Measurements from ENCODE around the gene CRB2.

The CRB2 gene

DNA sequence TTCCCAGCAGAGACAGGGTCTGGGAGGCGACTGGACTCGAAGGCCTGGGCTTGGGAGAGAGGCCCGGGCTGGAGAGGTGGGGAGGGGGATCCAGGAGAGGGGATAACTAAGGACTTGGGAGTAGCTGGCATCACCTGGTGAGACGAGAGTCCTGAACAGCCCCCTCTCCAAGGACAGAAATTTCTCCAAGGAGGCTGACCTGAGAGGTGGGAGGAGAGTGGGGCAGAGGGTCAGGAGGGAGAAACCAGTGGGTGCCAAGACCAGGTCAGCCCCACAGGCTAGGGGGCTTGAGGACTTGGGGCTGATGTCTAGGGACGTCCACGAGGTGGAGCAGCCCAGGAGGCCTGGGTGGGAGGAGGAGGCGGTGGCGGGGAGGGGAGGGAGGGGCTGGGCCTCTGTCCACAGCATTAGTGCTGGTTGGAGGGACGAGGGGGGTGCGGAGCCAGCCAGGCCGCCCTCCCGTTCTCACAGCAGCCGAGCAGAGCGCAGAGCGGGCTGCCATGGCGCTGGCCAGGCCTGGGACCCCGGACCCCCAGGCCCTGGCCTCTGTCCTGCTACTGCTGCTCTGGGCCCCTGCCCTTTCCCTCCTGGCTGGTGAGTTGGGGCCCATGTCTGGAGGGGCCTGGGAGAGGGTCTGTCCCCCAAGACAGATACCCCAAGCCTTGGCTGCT, at the start of gene CRB2:
Gene CRB2, plus strand, starts transcription at position 437 of the 671 bp plus-strand sequence. Its CDS starts 64 bp downstream, at position 501.
- no peak for DNase-seq

DNA sequence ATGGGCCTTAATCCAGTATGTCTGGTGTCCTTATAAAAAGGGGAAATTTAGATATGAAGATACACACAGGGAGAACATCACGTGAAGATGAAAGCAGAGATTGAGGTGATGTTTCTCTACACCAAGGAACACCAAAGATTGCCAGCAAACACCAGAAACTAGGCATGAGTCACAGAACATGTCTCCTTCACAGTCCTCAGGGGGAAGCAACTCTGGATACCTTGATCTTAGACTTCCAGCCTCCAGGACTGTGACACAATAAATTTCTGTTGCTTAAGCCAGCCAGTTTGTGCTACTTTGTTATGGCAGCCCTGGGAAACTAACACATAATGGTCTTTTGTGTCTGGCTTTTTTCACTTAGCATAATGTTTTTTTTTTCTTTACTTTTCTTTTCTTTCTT, 46.4 kb upstream of the CRB2 start:
- no peak for DNase-seq

DNA sequence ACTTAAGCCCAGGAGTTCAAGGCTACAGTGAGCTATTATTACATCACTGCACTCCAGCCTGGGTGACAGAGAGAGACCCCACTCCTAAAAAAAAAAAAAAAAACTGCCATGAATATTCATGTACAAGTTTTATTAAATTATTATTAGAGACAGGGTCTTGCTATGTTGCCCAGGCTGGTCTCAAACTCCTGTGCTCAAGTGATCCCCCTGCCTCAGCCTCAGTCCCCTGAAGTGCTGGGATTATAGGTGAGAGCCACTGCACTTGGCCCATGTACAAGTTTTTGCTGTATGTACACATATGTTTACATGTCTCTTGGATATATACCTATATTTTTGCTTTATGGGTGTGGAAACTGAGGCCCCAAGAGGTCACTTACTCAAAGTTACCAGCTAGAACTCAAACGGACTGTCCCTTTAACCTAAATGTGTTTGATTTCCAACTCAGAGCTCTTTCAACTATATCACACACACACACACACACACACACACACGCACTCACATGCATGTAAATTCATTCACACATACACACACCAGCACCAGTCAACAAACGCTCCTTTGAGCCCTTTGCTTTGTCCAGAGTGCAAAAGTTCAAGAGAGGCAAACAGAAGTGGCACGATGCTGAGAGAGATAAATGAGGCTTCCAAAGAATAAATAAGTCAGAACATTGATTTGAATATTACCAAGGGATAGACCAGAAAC, 45.3 kb upstream of the CRB2 start:
- DNase-seq, result no peak

DNA sequence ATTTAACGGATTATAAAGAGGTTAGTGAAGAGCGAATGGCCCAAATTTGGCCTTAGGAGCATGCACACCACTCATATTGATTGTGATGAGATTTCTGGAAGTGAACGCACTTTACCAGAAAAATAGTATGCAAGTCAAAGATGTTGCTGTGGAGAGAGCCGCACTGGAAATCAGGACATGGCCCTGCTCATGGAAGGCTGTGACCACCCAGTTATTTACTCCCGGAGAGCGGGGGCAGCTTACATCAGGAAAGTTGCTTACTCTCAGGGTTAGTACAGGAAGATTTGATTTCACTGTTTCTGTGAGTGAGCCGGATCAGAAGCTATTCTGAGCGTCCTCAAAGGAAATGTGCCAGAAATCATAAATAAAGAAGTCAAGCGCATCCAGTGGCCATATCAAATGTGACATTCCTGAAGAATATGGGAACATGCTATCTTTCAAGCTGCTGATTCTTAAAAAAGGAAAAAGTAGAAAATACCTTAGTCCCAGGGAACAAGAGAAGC, 44.7 kb upstream of the CRB2 start:
- no peak for DNase-seq

DNA sequence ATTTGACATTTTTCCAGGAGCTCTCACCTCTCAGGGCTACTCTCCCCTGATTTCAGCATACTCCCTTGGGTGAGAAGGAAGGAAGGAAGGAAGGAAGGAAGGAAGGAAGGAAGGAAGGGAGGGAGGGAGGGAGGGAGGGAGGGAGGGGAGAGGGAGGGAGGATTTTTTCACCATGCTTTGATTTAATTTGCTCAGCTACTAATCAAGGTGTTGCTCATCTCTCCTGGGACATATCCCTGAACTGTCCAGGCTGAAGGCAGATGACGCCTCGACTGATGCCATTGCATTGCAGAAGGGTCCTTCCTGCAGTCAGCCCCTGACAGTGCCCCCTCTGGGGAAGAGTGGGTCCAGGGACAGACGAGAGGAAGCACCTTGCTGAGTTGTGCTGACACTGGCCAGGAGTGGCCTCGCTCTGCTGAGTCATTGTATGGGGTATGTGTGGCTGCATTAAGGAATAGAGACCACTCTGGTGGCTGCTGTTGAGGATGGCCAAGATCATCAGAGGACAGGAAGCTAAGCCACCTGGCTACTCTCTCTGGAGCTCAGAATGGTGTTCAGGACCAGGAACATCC, 43.6 kb upstream of the CRB2 start:
- DNase-seq, result no peak

DNA sequence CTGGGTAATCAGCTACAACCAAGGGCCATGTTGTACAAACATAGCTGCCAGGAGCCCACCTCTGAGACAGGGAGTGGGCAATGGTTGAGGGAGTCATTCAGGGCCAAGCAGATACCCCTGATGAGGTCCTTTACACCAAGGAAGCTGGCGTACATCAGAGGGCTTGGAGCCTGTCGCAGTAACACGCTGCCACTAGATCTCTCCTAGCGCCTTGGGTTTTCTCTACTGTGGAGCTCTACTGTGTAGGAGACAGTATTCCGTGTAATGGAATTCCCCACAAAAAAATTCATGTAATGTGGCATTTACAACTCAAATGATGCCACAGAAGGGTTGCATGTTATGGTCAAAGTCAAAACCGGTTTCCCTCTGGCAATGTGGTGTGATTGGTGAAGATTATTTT, 41.4 kb upstream of the CRB2 start:
- DNase-seq, result no peak

DNA sequence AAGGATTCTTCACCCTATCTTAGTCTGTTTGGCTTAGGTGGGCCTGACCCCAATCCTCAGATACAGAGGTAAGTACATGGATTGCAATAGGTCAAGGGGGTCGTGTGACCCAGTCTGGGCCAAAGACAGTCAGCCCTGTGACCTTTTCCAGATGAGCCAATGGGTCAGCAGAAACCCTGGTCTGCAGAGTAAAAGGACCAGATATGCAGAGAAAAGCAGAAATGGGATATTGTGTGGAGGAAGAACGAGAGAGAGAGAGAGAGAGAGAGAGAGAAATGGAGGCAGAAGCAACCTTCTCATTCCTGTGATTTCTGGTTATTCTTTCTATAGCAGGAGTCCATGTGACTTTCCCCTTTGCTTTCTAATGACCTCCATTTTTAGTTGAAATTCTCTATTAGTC, 40.4 kb upstream of the CRB2 start:
- no peak for DNase-seq

DNA sequence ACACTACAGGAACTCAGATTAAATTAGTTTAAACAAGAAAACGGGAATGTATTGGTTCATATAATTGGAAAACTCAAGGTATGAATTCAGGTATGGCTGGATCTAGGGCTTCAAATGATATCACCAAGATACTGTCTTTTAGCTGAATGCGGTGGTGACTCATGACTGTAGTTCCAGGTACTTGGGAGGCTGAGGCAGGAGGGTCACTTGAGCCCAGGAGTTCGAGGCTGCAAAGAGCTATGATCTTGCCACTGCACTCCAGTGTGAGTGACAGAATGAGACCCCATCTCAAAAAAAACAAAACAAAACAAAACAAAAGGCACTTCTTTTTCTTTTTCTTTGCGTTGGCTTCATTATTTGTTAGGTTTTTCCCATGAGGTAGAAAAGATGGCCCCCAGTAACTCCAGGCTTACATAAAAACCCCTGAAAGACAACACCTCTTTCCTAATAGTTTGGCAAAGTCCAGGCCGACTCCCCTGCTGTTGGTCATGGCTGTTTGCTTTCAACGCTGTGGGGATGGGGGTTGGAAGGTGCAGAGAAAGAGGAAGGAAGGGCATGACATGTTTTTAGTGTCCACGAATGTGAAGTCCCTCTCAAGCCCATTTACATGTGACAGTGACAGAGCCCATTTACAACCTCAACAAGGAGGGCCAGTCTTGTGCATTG, 39.8 kb upstream of the CRB2 start:
- DNase-seq, result no peak

DNA sequence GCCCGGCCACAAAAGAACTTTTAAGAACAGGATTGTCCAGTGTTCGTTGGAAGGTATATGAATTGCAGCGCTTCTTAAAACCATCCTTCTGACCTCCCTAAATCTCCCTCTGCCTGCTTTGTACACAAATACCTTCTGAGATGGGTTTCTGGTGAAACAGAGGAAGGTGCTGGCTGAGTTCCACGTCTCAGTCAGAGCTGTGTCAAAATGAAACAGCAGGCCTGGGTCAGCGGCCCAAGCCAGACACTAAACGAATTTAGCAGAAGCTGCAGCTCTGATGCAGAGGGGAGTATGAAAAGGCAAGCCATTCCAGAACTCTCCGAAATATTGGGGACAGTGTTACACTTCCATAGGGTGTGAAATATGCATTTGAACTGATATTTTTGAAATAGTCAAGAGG, 37.8 kb upstream of the CRB2 start:
- no peak for DNase-seq

DNA sequence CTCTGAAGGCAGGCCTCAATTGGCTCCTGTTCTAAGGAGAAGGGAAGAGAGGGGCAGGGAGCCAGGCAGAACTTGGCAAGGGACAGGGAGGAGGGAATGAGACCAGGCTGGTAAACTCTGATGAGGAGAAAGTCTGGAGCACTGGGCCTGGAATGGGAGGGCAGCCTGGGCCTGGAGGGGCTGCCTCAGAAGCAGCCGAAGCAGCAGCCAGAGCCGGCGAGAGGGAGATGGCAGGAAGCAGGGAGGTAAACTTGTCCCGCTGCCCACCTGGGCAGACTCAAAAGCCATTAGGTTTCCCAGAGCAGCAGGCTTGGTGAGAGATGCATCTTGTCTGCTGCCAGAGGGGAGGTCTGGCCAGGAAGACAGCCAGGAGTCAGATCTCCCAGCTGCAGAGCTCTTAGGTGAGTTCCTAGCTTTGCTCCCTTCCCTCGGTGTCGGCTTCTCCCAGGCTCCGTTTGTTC, 37.0 kb upstream of the CRB2 start:
- DNase-seq, result no peak

DNA sequence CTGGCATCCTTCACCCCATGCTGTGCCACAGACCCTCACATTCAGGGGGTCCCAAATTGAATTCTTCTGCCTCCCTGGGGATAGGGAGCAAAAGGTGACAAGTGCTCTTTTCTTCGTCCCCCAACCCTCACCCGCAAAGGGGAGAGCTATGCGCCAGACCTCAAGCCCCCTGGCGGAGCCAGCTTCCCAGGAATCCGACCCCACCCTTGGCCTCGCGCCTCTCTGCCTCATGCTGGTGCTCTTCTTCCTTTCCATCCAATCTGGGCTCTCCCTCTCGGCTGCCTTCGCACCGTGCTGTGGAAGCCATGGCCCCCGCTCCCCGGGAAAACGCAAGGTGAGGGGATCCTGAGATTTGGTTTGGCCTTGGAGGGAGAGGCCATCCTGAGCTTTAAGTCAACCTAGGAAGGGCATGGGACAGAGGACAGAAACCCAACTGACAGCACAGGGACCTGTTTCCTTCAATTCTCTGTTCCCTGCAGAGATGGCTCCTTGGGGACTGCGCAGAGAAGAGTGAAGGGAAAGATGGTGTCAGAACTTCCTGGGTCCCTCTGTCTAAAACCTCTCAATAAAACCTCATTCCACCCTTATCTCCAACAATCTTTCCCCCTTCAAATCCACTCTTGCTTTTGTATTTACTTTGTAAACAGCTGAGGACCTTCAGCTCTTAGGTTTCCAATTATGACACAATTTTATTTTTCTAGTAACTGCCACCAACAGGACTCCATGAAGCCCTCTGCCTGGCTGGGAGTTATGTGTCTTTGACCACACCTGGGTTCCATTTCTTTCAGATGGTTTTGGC, 36.3 kb upstream of the CRB2 start:
- no peak for DNase-seq

DNA sequence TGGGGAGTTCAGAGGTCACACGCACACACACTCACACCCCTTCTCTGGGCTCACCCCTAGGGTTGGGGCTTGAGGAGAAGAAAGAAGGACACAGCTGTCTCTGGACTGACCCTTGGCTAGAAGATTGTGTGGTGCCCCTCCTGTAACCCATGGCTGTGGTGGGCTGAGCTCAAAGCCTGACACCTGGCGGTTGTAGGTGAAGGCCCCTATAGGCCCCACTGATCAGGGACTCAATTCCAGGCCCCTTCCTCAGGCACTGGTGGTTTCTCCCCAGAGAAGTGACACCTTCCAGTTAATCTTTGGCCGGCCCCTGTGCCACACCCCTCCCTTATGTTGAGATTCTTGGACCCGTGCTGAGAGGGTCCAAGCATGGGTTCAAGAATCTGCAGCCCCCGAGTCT, 35.2 kb upstream of the CRB2 start:
- DNase-seq, result no peak

DNA sequence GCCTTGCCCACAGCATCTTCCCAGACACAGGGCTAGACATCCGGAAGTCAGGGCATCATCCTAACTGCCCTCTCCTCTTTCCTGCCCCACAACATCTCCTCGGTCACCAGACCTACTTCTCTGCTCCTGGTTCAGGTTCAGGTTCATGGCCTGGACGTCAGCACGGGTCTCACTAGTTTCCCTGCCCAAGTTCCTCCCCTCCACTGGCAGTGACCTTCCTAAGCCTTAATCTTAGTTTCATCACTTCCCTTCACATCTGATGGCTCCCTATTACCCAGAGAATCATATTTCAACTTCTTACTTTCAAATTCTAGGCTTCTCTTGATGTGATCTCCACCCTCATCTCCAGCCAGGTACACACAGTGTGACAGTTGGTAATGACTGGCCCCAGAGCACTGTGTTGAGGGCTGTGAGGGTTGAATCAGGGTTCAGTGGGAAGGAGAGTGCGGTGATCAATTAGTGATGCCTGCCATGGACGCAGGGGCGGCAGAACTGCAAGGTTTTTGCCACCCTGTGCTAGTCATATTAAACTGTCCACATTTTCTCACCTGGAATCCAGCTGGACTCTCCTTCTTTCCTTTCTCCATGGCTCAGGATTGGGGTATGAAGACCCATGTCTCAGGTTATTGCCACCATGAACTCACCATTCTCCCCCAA, 34.3 kb upstream of the CRB2 start:
- no peak for DNase-seq

DNA sequence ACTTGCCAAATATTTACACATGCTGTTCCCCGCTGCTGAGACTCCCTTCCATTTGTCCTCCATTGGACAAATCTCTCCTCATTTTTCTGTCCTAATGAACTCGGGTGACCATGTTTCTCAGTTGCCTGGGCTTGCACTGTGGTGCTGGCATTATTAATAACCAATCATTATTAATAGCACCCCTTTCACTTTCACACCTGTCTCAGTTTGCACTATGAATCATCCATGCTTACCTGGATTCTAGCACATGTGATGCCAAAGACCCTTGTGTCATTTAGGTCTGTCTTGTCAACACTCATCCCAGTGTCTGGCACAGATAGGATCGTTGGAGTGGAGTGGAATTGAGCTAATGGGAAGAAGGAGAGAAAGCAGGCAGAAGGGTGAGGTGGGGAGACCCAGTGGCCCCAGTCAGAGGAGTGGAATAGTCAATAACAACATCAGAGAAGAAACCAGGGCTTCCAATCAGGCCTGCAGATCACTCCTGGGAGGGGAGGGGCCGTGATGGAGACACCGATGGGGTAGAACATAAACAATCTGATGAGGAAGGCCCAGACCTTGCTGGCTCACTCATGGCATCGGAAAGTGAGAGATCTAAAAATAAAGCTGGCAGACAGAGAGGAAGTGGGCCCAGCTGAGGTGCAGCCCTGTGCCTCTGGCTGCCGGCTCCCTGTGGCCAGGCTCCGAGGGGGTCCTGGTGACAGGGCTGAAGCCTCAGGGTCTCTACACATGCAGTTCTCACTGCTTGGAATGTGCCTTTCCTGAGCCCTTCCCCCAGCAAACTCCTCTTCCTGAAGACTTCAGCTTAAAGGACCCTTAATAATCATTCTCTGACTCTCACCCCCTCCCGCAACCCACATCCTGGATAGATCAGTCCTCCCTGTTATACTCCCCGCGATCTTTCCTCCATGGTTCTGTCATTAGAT, 33.5 kb upstream of the CRB2 start:
- peak; percentile 56 for DNase-seq

DNA sequence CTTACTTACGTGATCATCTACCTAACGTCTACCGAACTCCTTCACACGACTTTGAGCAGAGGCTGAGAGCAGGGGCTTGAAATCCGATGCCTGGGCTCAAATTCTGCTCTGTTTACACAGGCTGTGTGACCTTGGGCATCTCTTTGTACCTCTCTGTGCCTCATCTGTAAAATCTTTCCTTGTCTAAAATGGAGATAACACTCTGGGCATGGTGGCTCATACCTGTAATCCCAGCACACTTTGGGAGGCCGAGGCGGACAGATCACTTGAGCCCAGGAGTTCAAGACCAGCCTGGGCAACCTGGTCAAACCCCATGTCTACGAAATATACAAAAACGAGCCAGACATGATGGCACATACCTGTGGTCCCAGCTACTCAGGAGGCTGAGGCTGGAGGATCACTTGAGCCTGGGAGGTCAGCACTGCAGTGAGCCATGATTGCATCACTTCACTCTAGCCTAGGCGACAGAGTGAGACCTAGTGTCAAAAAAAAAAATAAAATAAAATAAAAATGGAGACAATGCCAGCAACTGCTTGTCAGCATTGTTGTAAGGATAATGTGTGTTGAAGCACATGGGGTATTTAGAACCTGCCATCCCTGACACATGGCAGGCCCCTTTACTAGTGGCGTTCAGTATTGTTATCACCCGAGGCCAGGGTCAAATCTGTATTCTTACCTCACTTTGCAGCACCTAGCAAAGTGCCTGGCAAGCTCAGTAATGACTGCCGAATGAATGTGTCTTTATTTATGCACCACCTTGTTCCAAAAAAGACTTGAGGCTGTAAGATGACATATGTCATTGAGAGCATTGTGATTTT, 32.6 kb upstream of the CRB2 start:
- DNase-seq, result no peak

DNA sequence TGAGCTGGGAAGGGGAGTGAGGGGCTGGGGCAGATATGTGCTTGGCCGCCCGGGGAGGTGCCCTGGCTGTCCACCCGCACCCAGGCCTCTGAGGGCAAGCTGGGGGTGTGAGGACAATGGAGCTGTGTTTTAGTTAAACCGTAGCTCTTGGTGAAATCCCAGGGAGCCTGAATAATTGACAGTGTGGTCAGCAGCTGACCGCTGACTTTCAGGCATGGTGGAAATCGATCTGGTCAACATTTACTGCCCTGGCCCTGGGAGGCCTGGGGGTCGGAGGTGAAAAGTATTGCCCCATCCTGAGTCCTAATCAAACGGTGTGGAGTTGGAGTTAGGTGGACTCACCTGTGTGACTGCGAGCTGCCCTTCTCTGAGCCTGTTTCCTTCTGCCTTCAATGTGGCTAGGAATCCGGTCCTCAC, 31.2 kb upstream of the CRB2 start:
- no peak for DNase-seq

DNA sequence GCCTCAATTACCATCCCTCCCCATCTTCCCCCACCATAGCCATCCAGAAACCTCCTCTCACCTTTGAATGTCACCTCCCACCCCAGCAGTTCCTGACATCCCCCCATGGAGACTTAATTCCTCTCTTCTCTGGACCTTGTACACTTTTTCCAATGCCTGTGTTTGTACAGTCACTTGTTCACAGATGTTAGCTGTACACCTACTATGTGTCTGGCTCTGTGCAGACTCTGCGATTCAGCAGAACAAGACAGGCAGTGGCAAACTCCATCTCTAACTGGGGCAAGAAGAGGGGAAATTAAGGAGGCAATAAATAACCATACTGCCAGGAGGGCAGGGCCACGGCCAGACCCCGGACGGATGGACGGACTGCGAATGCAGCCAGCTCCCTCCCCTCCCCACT, 29.8 kb upstream of the CRB2 start:
- DNase-seq, result no peak

DNA sequence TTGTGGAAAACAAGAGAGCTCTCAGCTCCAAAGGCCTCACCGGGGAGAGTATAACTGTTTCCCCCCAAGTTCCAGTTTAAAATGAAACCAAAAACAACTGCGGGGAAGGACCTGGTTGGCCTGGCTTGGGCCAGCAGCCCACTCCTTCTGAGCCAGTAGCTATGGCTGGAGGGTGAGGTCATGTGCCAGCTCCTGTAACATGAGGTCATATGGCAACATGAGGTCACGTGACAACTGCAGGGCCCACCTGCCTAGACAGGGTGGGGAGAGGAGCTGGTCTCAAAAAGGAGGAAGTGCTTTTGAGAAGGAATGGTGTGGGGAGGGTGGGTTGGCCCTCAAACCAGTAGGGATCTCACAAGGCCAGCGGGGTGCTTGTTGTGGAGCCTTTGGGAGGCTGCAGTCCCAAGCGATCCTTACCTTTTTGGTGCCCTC, 29.3 kb upstream of the CRB2 start:
- DNase-seq, result no peak

DNA sequence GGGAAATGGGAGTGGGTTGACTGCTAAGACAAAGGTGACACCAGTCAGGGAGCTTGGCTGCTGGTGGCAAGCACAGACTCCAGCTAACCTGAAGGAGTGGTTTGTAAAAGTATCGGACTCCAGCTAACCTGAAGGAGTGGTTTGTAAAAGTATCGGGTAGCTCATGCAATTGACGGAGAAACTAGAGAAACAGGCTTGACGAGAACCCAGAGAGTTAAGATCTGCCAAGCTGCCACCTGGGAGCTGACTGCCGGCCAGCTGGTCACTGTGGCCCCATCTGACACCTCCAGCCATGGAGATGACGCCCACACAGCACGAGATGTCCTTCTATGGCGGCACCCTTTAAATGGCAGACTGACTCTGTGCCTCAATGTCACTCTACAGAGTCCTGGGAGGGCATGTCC, 28.3 kb upstream of the CRB2 start:
- DNase-seq, result no peak

DNA sequence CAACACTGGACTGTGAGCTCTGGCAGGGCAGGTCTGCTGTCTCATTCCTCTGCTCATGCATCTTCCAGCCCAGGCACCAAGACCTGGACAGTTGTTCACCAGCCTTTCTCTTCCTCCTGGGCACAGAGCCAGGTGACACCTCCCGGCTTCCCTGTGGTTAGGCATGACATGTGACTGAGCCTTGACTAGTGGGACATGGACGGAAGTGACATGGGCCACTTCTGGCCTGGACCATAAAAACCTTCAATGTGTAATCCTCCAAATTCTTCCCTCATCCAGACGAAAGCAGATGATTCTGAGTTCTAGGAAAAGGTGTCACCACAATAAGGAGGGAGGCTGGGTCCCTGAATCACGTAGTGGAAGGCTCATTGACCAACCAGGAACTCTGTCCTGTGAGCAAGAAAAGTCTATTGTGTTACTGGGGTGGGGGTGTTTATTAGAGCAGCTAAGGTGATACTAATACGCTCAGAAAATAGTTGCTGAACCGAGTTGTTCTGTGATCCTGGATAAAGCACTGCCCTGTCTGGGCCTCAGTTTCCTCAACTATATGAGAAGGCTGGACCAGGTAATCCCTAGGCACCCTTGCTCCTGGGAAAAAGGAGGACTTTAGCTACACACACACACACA, 26.6 kb upstream of the CRB2 start:
- no peak for DNase-seq

Measured in stimulated activated CD4-positive, alpha-beta T cell treated with anti-CD3 and anti-CD28 coated beads, Interleukin-4, amount 100 ng/mL, for 24 hours (primary cell).